Tongue (tissue), 2 donors: Measurements from ENCODE around the gene BHMT2. TPM values are rescaled to one million over a fixed set of nuclear protein-coding genes. Genes with fewer than 3 reads are reported as not detected.

Source experiments
- DNase-seq: peaks from one replicate; pipeline ENCODE4 v3.0.0-alpha.2; 2015
- total RNA-seq: library from RNA; depleted of rRNA; stranded (reverse); fragments of >200 nt; gene quantifications from one replicate; pipeline ENCODE4 v1.2.3, GENCODE V29; 2014

The BHMT2 gene, protein sequence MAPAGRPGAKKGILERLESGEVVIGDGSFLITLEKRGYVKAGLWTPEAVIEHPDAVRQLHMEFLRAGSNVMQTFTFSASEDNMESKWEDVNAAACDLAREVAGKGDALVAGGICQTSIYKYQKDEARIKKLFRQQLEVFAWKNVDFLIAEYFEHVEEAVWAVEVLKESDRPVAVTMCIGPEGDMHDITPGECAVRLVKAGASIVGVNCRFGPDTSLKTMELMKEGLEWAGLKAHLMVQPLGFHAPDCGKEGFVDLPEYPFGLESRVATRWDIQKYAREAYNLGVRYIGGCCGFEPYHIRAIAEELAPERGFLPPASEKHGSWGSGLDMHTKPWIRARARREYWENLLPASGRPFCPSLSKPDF
- total RNA-seq = 5.1 TPM

DNA sequence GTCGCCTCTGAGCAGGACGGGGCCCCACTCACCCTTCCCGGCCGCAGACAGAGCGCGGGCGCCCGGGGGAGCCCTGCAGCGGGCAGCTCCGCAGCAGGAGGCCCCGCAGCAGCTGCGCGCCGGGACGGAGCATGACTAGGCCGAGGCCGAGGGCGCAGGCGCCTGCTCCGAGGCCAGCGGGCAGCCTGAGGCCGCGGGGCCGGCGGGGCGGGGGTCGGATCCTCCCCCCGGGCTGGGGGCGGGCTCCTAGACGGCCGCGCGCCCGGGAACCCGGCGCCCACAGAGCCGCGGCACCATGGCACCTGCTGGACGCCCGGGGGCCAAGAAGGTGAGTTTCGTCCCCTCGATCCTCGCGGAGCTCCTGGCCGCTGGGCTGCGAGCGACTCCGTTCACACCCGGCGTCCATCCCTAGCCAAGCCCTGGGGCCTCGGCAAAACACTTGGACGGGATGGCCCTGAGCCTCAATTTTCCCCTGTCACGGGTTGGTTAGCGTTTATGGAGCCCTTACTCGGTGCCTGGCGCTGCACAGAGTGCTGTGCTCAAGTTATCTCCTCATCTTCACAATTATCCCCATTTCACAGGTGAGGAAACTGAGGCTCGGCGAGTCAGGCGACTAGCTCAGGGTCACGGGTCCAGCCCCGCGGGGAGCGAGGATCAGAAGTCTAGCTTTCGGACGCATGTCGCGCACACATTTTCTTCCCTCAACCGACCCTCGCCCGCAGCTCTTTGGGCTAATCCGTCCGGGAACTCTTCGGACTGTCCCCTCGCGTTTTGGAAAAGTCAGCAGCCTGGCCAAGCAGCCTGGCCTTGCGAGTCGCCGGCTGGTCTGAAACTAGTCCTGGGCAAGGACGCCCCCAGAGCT lies at the start of gene BHMT2, which contains the start of gene DMGDH:
Gene BHMT2, plus strand, starts transcription at position 280 of the 862 bp plus-strand sequence. Its CDS starts 16 bp downstream, at position 296.
Gene DMGDH, minus strand, starts transcription at position 187 of the 862 bp plus-strand sequence. Its CDS starts 54 bp downstream, at position 133.
- peak; percentile 56 for DNase-seq

DNA sequence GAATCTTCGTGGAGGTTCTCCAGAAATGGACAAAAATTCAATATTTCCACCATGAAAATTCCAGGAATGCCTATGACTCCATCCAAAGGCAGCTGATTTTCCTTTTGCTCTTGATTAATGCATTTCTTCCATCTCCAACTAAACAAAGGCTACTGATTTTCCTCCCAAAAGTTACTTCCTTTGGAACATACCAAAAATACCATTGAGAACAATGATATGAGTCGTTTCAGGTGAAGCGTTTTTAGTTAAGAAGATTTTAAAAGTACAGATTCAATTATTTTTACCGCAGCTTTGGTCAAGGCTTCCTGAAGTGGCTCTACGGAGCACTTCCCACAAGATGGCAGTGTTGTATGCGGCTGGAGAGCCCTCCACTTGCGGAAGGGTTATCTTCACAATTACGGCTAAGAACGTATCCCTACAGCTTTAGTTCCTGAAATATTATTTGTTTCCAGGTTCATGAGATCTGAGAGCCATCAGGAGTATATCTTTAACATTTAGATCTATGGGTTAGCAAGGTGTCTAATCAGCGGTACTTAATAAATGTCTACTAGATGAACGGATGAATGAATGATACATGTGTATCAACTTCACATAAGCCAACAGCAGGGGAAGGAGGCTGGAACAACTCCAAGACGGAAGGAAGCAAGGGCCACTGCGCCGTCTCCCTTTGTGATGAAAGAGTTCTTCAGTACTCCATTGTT lies 48.6 kb upstream of the BHMT2 start:
- peak; percentile 80 for DNase-seq

DNA sequence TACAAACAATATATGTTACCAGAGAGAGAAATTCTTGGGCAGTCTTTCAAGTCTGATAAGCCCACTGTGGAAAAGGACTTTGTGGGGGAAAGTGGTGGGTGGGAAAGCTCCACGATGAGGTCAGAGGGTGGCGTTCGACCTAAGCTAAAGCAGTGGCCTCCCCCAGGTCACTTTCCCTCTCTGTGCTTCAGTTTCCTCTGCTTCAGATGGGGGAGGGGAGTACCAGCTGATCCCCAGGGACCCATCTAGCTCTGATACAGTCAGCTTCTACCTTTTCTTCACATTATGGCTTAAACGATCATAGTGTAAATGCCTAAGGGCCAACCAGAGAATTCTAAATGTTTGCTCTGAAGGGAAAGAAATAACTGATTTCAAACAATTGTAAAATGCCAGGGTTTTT lies 47.8 kb upstream of the BHMT2 start:
- DNase-seq = no peak

DNA sequence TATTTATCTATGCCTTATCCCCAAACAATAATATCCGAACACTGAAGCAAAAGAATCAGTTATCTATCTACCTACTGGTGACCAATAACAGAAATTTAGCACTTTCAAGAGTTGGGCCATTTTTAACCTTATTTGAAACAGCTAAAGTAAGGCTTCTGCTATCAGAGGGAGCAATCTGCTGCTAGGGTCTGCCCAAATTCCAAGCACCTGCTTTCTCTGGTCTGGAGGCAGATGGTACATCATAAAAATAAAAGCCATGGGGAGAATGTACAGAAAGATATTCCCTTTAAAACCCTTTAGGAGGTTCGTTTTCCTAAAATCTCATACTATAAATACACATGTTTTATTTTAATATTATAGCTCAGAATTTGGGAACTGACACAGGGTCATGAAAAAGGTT lies 46.8 kb upstream of the BHMT2 start:
- no peak for DNase-seq

DNA sequence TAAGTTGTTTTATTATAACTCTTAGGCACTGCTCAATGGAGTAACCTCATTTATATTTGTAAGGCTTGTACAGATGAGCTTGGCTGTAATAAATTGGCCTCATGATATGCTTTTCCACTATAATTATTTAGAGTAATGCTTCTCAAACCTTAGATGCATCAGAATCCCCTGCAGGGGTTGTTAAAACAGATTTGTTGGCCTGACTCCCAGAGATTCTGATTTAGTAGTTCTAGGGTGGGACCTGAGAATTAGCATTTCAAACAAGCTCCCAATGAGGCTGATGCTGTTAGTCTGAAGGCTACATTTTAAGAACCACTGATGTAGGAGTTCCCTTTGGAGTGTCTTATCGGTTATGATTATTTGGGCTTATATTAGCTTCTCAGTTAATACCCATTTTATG lies 46.2 kb upstream of the BHMT2 start:
- no peak for DNase-seq

DNA sequence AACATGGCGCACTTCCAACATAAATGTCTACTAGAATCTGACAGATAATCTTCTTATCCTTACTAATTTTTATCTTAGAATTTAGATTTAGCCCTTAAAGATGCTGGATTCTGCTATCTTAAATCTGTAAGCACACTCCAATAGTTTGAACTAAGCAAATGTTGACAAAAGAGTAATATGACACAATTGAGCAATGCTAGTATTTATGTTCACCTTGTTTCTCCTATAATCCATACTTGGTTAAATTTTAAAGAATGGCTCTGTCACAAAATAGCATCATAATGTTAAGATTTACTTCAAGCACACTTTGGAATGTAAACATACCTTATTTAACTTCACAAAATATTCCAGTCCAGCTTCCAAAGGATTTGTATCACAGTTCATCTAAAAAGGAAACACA lies 45.6 kb upstream of the BHMT2 start:
- no peak for DNase-seq

DNA sequence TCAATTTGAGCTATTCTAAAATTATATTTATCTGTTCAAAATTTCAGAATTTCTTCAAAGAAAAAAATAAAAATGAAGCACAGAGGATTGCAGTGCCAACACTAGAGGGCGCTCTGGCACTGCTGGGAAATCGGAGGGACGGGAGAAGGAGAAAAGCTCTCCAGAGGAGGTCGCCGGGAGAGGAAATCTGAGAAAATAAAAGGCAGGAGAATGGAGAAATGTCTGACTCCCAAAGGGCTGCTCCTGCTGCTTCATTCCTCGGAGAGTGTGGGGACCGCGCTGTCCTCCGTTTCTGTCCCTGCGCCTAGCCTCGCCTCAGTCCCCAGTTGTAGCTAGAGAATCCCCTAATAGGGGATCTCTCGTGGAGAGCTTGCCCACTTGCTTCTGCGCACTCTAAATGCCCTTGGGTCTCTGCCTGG lies 44.5 kb upstream of the BHMT2 start:
- DNase-seq = peak; percentile 87

DNA sequence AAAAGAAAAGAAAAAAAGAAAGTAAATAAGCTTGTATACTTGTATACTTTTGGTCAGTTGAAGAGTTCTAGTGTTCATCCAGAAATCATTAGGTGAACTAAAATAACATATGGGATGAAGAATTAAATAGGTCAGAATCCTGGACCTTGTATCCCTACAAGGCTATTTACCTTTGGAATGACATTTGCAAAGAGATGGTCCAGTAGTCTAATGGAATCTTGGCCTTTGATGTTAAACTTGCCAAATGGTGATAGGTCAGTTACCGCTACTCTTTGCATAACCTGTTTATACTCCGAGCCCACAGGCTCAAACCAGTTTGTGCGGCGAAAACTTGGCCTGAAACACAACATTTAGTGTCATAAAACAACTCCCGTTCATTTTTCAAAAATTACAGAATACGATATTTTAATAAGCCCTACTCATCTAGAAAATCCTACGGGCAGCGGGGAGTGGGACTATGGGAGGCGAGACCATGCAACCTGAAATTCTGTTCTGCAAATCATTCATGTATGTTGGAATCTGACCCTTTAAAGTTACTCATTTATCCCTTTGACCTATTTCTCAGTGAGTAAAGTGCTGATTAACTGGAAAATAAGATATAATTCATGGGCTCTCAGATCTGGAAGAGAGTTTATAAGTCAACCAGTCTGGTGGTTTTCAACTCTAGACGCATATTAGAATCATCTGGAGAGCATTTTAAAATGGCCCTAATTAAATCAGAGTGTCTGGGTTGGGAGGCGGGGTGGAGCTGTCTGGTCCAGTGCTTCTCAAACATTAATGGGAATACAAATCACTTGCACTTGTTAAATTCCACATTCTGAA lies 38.7 kb upstream of the BHMT2 start:
- DNase-seq = no peak

DNA sequence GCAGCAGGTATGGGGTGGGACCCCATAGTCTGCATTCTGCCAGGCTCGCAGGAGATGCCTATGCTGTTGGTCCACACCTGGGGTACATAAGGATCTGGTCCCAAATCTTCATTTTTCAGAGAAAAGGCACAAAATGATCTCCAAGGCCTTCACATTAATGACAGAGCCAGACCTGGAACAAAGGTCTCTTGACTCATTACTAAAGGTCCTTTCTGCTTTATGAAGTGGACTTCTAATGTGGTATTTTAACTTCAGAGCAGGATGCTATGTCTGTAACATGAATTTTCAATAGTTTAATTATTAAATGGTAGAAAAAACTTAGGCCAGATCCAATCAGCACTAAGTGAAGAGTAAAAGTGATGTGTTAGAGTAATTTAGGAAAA lies 38.1 kb upstream of the BHMT2 start:
- no peak for DNase-seq

DNA sequence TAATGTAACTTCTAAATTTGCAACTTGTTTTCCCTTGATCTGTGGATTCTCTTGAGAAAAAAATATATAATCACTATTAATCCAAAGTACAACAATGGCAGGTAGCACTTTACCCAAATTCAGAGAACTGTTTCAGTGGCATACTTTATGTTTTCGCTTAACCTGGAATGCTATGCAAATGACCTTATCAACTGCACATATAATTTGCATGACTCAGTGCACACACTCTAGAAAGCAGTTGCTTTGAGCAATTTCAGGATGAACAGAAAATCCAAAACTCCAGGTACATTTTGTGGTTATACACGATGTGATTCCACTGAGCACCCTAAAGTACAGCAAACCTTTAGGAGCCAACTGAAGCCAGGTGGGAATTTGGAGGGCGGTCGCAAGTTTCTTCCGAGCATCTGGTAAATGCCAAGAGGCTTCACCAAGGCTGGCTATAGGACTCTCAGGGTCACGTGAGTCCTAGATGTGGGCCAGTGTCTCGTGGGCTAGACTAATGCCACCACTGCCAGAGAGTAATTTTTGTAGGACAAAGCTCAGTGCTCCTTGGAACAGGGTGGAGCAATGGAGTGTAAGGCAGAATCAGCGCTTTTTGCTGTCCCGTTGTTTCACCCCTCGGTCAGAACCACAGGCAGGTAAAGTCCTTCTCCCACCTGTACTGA lies 37.4 kb upstream of the BHMT2 start:
- no peak for DNase-seq

DNA sequence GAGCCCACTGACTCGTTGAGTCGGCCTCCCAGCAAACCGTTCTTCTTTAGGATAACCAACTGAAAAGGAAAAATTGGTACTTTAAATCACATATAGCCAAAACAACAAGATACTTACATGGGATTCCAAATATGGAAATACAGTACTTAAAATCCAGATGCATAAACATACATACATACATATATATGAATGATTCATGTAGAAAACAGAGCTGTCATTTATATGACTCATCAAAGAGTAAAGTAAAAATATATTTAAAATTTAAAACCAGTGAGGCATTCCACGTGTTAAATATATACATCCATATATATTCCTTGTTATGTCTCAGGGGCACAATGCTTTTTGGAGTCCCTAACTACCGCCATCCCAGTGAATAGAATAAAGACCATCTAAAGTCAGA lies 36.8 kb upstream of the BHMT2 start:
- DNase-seq = no peak

DNA sequence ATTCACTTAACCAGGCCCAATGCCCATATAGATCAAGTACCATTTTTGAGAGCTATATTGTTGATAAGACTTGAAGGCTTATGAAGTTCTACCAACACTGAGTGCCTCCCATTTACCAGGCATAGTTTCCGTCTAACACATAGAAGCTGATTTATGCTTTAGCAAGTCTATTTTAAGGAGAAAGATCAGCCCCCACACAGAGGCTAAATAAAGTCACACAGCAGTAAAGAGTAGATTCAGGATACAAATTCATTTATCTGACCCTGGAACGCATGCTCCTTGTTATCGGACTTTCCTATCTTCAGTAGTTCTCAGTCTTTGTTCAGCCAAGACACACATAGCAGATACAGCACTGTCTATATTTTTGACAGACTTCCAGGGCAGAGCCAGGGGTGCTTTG lies 34.3 kb upstream of the BHMT2 start:
- DNase-seq = no peak

DNA sequence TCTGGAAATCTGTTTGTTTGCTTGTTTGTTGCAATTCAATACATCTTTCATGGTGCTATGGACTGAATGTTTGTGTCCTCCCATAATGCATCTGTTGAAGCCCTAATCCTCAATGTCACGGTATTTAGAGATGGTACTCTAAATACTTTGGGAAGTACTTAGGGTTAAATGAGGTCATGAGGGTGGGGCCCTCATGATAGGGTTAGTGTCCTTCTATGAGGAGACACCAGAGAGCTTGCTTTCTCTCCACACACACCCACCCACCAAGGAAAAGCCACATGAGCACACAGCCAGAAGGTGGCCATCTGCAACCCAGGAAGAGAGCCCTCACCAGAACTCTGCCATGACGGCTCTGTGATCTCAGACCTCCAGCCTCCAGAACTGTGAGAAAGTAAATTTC lies 32.8 kb upstream of the BHMT2 start:
- DNase-seq = no peak

DNA sequence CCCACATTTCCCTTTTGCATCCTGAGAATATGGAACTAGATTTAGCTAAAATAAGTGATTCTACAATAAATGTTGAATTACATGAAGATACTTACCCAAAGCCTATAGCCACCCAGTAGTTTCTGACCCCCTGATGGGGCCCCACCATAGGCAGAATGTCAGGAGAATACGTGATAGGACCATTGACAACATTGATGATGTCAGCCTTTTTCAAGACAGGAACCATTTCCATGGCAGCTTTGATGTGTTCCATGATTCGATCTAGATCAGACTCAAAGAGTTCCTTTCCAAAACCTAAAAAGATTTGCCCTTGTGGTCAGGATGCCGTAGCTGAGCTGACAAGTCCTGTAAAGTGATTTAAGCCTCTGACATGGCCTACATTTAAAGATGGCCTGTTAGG lies 27.4 kb upstream of the BHMT2 start:
- no peak for DNase-seq

DNA sequence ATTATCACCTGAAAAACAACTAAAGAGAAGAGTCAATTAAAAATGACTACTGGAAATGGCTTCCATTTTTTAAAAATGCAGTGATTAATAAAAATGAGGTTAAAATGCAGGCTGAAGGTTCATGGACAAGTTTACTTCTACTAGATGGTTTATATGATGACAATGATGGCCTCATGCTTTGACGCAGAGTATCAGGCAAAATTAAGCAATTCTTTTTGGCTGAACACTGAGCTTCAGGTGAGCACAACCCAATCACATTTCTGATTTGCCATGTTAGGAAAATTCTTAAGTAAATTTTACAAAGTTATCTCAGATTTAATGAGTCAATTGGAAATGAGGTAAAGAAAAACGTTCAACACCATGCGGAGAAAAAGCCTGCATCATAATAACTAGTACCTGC lies 22.4 kb upstream of the BHMT2 start:
- no peak for DNase-seq

DNA sequence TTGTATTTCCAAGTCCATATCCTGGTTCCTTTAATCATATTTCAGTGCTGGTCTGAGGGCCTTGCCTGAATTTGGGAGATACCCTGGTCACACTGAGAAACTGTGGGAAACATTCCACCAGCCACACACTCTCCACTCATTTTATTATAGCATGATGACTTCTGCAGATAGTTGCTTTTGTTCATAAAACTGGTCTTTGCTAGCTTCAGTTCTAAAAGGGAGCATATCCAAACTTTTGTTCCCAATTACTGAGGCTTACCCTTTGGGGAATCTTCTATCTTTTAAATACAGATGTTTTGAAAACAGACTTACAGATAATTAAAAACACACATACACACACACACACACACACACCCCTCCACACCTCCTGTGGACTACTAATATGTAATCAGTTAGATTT lies 21.1 kb upstream of the BHMT2 start:
- peak; percentile 16 for DNase-seq

DNA sequence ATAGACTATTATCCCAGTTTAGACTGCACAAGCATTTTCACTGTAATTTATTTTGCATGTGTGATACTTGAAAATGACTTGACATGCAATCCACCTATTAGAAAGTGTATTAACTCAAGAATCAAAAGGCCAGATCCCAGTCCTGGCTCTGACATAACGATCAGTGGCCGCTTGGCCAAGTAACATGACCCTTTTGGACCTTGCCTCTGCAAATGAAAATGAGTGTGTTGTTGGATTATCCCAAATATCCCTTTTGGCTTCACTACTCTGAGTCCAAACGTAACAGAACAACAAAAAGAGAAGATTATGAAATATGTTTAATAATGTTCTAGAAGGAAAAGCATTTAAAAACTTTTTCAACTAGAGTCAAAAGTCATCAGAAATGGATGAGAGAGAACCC lies 19.1 kb upstream of the BHMT2 start:
- no peak for DNase-seq

DNA sequence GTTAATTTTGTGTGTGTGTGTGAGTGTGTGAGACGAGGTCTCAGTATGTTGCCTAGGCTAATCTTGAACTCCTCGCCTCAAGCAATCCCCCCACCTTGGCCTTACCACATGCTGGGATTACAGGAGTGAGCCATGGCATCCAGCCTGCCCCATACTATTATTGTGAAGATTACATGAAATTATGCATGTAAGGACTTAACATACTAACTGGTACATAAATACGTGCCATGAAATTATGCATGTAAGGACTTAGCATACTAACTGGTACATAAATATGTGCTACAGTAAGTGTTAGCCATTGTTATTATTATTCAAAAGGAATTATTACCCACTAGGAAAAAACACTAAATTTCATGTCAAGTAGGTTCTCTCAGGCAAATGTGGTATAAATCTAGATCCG lies 16.2 kb upstream of the BHMT2 start:
- no peak for DNase-seq

DNA sequence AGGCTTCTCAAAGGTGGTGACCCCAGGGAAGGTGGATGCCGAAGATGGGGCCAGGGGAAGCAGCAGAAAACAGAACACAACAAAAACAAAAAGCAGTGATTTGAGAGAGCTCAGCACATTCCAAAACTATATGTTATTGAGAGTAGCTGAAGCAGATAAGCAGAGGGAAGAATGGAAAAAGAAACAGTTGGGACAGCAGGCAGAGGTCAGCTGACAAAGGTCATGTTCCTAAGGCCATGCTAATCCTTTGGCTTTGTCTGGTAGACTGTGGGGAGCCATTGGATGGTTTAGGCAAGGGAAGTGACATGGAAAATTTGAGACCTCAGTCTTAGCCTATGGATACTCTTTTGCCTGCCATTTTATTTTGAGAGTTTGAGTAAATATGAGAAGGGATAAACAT lies 14.6 kb upstream of the BHMT2 start:
- DNase-seq = no peak

DNA sequence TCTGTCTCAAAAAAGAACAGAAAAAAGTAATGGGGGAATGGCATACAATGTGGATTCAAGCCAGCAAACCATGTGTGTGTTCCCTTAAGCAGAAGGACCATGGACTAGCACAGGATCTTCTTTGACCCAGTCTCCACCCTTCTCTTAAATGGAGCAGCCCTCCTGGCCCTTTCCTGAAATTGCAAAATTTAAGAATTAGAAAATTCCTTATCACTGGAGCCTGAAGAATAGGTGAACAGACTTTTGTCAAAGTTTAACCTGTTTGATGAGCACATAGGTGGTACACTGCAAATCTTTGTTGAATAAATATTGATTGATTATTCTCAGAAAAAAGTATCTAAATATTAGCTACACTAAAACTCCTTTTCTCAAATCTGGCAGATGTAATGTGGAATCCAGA lies 12.7 kb upstream of the BHMT2 start:
- DNase-seq = no peak

DNA sequence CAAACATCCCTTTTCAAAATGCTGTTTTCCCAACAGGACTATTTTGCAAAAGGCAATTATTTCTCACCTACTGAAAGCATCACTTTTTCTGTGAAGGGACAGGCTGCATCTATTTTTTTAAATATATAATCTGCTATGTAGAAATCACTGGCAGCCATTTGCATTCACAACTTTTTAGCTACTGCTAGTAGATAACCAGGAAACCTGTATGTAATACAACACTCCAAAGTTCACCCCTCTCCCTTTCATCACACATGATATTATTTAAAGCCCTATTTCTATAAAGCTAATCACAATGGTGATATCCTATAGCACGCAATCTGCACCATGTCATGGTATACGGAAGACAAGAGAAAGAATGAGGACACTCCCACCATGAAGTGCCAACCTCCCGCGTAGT lies 9.9 kb upstream of the BHMT2 start:
- DNase-seq = no peak
